GM13977 (cell line): Measurements from ENCODE around the gene C6orf136.

Experiments used
- DNase-seq: peaks from one replicate; pipeline ENCODE4 v3.0.0; 2012; ENCODE audit warnings: low spot score
- CTCF ChIP-seq: IDR thresholded peaks from 2 replicates; pipeline ENCODE4 v1.5.1; 2012; ENCODE audit warnings: mild to moderate bottlenecking, control low read depth; ENCODE audit not compliant: insufficient read depth; ENCODE audit errors: extremely low read depth, missing control alignments
- in situ Hi-C: fragments of 300-500 bp; cut with MboI; formaldehyde crosslinking; loops from one replicate; pipeline ENCODE4 v1.12.0; 2022; ENCODE audit warnings: low sequenced_read_pairs, low pct_unique_long_range_greater_than_20kb, mixed read lengths, inconsistent platforms; ENCODE audit not compliant: unreplicated experiment

C6orf136 gene

GRCh38 chr6:30691208-30691847 lies 44.4 kb downstream of the C6orf136 start:
- DNase-seq, result no peak
- no peak for TF ChIP-seq CTCF
- in situ Hi-C loops, result no loop called here

GRCh38 chr6:30696432-30696831 lies 49.5 kb downstream of the C6orf136 start:
- no peak for TF ChIP-seq CTCF
- in situ Hi-C loops, result no loop called here

DNA sequence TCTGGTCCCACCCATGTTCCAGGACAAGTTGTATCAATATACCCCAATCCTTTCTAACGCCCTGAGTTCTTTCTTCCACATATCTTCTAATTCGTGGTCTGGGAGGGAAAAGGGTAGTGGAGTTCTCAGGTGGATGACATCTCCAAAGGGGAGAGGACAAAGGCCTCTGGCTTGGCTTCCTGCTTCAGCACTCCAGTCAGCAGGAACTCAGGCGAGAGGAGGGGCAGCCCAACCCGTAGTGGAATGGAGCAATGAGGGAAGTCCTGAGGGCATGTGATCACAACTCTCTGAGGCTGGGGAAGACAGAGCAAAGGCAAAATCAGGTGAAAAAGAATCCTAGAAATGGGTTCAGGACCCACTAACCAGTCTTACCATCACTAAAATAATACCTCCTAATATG lies 53.4 kb downstream of the C6orf136 start:
- no peak for DNase-seq
- TF ChIP-seq CTCF, result no peak
- in situ Hi-C loops, result no loop called here

More at GRCh38 chr6:30696432-30696831, 49.5 kb downstream of the C6orf136 start:
- no peak for DNase-seq
